ENCODE results near the gene CEPT1.

DNA sequence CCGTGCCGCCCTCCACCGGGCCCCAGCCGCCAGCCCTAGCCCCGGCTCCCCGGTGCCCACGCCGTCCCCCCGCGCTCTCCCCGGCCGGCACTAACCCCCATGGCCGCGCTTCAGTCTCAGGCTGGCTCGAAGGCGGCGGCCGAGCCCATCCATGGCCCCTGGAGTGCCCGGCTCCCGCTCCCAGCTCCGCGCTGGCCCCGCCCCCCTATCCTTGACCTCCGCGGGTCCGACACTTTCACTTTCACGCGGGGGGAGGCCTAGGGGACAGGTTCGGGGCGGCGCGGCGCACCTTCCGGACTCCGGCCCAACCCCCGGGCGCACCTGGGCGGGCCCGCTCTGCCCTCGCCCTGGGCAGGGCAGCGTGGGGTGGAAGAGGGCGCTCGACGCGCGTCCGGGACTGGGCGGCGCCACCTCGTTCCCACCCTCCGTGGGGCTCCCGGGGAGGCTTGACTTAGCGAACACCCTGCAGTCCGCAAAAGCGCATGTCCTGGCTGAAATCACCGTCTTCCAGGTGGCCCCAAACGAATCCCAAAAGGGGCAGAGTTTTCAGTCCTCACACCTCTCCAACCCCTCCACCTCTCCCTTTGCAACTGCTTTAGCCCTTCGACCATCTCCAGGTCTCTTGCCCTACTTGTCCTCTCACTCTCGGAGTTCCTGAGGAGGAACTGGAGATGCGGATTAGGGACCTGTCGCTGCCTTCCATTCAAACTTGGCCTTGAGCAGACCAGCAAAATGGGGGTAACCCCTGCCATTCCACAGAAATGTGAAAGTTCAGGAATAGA lies 64.4 kb downstream of the CEPT1 start:
- TF ChIP-seq, protein P1, sequence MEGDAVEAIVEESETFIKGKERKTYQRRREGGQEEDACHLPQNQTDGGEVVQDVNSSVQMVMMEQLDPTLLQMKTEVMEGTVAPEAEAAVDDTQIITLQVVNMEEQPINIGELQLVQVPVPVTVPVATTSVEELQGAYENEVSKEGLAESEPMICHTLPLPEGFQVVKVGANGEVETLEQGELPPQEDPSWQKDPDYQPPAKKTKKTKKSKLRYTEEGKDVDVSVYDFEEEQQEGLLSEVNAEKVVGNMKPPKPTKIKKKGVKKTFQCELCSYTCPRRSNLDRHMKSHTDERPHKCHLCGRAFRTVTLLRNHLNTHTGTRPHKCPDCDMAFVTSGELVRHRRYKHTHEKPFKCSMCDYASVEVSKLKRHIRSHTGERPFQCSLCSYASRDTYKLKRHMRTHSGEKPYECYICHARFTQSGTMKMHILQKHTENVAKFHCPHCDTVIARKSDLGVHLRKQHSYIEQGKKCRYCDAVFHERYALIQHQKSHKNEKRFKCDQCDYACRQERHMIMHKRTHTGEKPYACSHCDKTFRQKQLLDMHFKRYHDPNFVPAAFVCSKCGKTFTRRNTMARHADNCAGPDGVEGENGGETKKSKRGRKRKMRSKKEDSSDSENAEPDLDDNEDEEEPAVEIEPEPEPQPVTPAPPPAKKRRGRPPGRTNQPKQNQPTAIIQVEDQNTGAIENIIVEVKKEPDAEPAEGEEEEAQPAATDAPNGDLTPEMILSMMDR (IDR thresholded peaks at IDR 0.05; ENCODE audit: low read depth, low read length) = peak; percentile 15
- no peak for TF ChIP-seq EZH2phosphoT487 (IDR thresholded peaks at IDR 0.05; ENCODE audit: low read depth)
